Tibial nerve (tissue), 3 donors: ENCODE measurements around the gene DOCK1.

Experiments
- POLR2A ChIP-seq, 2 donors: fragments of 450-650 bp; IDR thresholded peaks; one replicate each; pipeline ENCODE4 v1.6.1; 2017; ENCODE audit warnings: antibody characterized with exemption in 2 of 2, mild to moderate bottlenecking in 2 of 2, moderate library complexity in 2 of 2
- TF ChIP-seq, protein P1 (sequence below), 5 experiments: fragments of 200-600 bp in 3 of 5; fragments of 450-650 bp in 2 of 5; sonication (generic) in 3 of 5; IDR thresholded peaks; one replicate each; pipeline ENCODE4 v1.5.1; 2016 to 2019; ENCODE audit warnings: antibody characterized with exemption in 5 of 5, mild to moderate bottlenecking in 3 of 5, moderate library complexity in 2 of 5

GRCh38 chr10:127492607-127493250, 587.5 kb downstream of the DOCK1 start:
- TF ChIP-seq, protein P1, sequence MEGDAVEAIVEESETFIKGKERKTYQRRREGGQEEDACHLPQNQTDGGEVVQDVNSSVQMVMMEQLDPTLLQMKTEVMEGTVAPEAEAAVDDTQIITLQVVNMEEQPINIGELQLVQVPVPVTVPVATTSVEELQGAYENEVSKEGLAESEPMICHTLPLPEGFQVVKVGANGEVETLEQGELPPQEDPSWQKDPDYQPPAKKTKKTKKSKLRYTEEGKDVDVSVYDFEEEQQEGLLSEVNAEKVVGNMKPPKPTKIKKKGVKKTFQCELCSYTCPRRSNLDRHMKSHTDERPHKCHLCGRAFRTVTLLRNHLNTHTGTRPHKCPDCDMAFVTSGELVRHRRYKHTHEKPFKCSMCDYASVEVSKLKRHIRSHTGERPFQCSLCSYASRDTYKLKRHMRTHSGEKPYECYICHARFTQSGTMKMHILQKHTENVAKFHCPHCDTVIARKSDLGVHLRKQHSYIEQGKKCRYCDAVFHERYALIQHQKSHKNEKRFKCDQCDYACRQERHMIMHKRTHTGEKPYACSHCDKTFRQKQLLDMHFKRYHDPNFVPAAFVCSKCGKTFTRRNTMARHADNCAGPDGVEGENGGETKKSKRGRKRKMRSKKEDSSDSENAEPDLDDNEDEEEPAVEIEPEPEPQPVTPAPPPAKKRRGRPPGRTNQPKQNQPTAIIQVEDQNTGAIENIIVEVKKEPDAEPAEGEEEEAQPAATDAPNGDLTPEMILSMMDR (IDR thresholded peaks at IDR 0.05), result no peak
- no peak for TF ChIP-seq POLR2A (IDR thresholded peaks at IDR 0.05)
